Breast epithelium (tissue), 4 donors: ENCODE results near the gene GTPBP2. TPM values are rescaled to one million over a fixed set of nuclear protein-coding genes. Genes with fewer than 3 reads are reported as not detected.

Experiments
- DNase-seq, 2 donors: peaks; one replicate each; pipeline ENCODE4 v3.0.0-alpha.2; 2019; ENCODE audit warnings: low spot score in 2 of 2
- H3K27ac ChIP-seq, 2 donors: fragments of 200-600 bp; sonication (generic) in 1 of 2; one replicate each; pipeline ENCODE4 v1.5.1; 2016 to 2019; ENCODE audit warnings: mild to moderate bottlenecking in 1 of 2
- H3K27me3 ChIP-seq, 2 donors: fragments of 200-600 bp; sonication (generic) in 1 of 2; one replicate each; pipeline versions ENCODE4 v1.5.1 to v1.6.0; 2017 to 2019; ENCODE audit warnings: control low read depth in 1 of 2, mild to moderate bottlenecking in 1 of 2
- H3K36me3 ChIP-seq: fragments of 200-600 bp; one replicate; pipeline ENCODE4 v1.5.1; 2019
- H3K4me1 ChIP-seq, 2 donors: fragments of 200-600 bp; sonication (generic); one replicate each; pipeline ENCODE4 v1.5.1; 2016 to 2019; ENCODE audit warnings: control low read depth in 1 of 2
- H3K4me3 ChIP-seq, 3 donors: fragments of 200-600 bp; sonication (generic); 1 replicate in 2 of 3; 2 replicates in 1 of 3; pipeline ENCODE4 v1.5.1; 2016 to 2019; ENCODE audit warnings: mild to moderate bottlenecking in 3 of 3, moderate library complexity in 2 of 3
- H3K9me3 ChIP-seq, 2 donors: fragments of 200-600 bp; sonication (generic) in 1 of 2; one replicate each; pipeline ENCODE4 v1.5.1; 2016 to 2019; ENCODE audit warnings: control low read depth in 1 of 2
- CTCF ChIP-seq, 3 donors: fragments of 450-650 bp; IDR thresholded peaks; one replicate each; pipeline ENCODE4 v1.5.1; 2016 to 2017; ENCODE audit warnings: antibody characterized with exemption in 3 of 3, mild to moderate bottlenecking in 3 of 3, moderate library complexity in 3 of 3
- POLR2A ChIP-seq: fragments of 450-650 bp; IDR thresholded peaks from one replicate; pipeline ENCODE4 v1.6.1; 2016; ENCODE audit warnings: antibody characterized with exemption, mild to moderate bottlenecking, moderate library complexity
- POLR2AphosphoS5 ChIP-seq, 3 donors: sonication (generic); formaldehyde crosslinking; IDR thresholded peaks; one replicate each; pipeline ENCODE4 v1.6.1; 2017; ENCODE audit warnings: antibody characterized with exemption in 3 of 3
- intact Hi-C: fragments of 100-400 bp; cut with DNase I; formaldehyde crosslinking; loops from one replicate; pipeline ENCODE4 v1.15.1; 2023; ENCODE audit warnings: low total_unique reads
- total RNA-seq, 3 donors: library from RNA; depleted of rRNA; stranded (reverse); fragments of >200 nt; gene quantifications; one replicate each; pipeline ENCODE4 v1.1.0, GENCODE V29; 2016

The GTPBP2 gene
- total RNA-seq, 3 donors from 2014 or later, result 41.4 to 58.0 (median 43.6) TPM

GRCh38 chr6:43584892-43585570 lies 44.0 kb downstream of the GTPBP2 start:
- TF ChIP-seq POLR2A (no peak), CTCF (IDR thresholded peaks at IDR 0.05) (no peak), POLR2AphosphoS5 (IDR thresholded peaks at IDR 0.05) (no peak)

GRCh38 chr6:43582911-43583310 lies 46.2 kb downstream of the GTPBP2 start:
- Histone ChIP-seq H3K9me3 (no peaks in the 10 kb centered on the region), H3K4me3 (no peak overlapping the region), H3K27me3 (no peaks in the 10 kb centered on the region), H3K36me3 (no peaks in the 10 kb centered on the region), H3K4me1 (no peaks in the 10 kb centered on the region), H3K27ac (peak overlapping the region in 1 of 2 donors; percentile 49)
- DNase-seq, result no peak
- TF ChIP-seq POLR2A (no peak), POLR2AphosphoS5 (IDR thresholded peaks at IDR 0.05) (no peak), CTCF (IDR thresholded peaks at IDR 0.05) (no peak)
- intact Hi-C loops, result no loop called here

More at GRCh38 chr6:43584892-43585570, 44.0 kb downstream of the GTPBP2 start:
- Histone ChIP-seq H3K4me1 (no peaks in the 10 kb centered on the region), H3K27me3 (no peaks in the 10 kb centered on the region), H3K27ac (no peak overlapping the region), H3K4me3 (no peak overlapping the region), H3K9me3 (no peaks in the 10 kb centered on the region), H3K36me3 (no peaks in the 10 kb centered on the region)
- intact Hi-C loops, result no loop called here
- no peak for DNase-seq

- no peak for DNase-seq
- H3K36me3 ChIP-seq, result no peaks in the 10 kb centered on the region
- no peak for TF ChIP-seq POLR2A
- no peak for TF ChIP-seq POLR2AphosphoS5 (IDR thresholded peaks at IDR 0.05)
- no peak for TF ChIP-seq CTCF (IDR thresholded peaks at IDR 0.05)
- H3K9me3 ChIP-seq, result no peaks in the 10 kb centered on the region
- peaks cover 4 to 11% of the 10 kb centered on the region in 2 donors for H3K4me1 ChIP-seq
- no peak overlapping the region for H3K4me3 ChIP-seq
- H3K27ac ChIP-seq, result peak overlapping the region in 1 of 2 donors; percentile 1
- no peaks in the 10 kb centered on the region for H3K27me3 ChIP-seq
- intact Hi-C loops, result no loop called here
Measured at GRCh38 chr6:43579171-43579570, 49.9 kb downstream of the GTPBP2 start.

DNA sequence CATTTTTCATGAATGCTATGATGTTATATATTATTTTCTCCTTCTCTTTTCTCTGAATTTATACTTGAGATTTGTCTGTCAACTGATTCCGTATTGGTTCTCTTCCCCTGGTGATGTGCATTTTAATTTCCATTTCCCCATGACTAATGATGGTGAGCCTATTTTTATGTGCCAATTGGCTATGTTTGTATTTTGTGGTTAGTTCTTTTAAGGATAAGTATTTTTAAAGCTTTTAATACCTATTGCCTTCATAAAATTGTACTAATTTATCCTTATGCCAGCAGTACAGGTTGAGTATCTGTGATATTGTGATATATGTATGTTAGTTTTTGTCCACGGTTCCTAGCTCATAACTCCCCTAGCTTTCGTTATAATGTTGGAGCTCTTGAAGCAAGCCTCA lies 50.3 kb downstream of the GTPBP2 start:
- Histone ChIP-seq H3K36me3 (no peaks in the 10 kb centered on the region), H3K27ac (peak overlapping the region in 1 of 2 donors; percentile 1), H3K4me1 (peaks cover 4 to 11% of the 10 kb centered on the region in 2 donors), H3K27me3 (no peaks in the 10 kb centered on the region), H3K9me3 (no peaks in the 10 kb centered on the region), H3K4me3 (no peak overlapping the region)
- intact Hi-C loops, result no loop called here
- no peak for DNase-seq
- no peak for TF ChIP-seq POLR2A
- no peak for TF ChIP-seq POLR2AphosphoS5 (IDR thresholded peaks at IDR 0.05)
- no peak for TF ChIP-seq CTCF (IDR thresholded peaks at IDR 0.05)

GRCh38 chr6:43575772-43576551 lies 53.1 kb downstream of the GTPBP2 start, which contains the start of the genes POLH and XPO5:
Gene POLH (plus strand): TSS chr6:43576185. CDS start chr6:43582320, 6,135 bp downstream.
Gene XPO5 (minus strand): TSS chr6:43576038. CDS start chr6:43575864, 174 bp downstream.
- peak; percentile 86 to 89 for DNase-seq
- intact Hi-C loops, result no loop called here
- H3K27ac ChIP-seq, result peak within 1 kb of the TSS; percentile 62 to 78

More at GRCh38 chr6:43575772-43576551, 53.1 kb downstream of the GTPBP2 start, which contains the start of the genes POLH and XPO5:
- Histone ChIP-seq H3K9me3 (no peaks in the 10 kb centered on the region), H3K27me3 (no peaks in the 10 kb centered on the region), H3K4me1 (peaks cover 4 to 11% of the 10 kb centered on the region in 2 donors), H3K36me3 (peaks cover 1% of the 10 kb centered on the region), H3K4me3 (peak within 1 kb of the TSS; percentile 86 to 92 (median 87))
- TF ChIP-seq POLR2AphosphoS5 (IDR thresholded peaks at IDR 0.05), result peak; percentile 46 to 81 (median 61)
- peak; percentile 60 for TF ChIP-seq POLR2A
- peak in 1 of 3 donors; percentile 13 for TF ChIP-seq CTCF (IDR thresholded peaks at IDR 0.05)
